HG03378 (cell line): ENCODE results near the gene ANKRD37.

Experiments
- ATAC-seq: cut with Tn5 transposase; IDR thresholded peaks from one replicate; pipeline ENCODE4 v1.9.1; 2021; ENCODE audit warnings: mild to moderate bottlenecking, moderate library complexity; ENCODE audit not compliant: unreplicated experiment

The ANKRD37 gene

GRCh38 chr4:185379326-185380295, 17.0 kb upstream of the ANKRD37 start:
- ATAC-seq = no peak

GRCh38 chr4:185380320-185380719, 16.3 kb upstream of the ANKRD37 start:
- ATAC-seq = no peak

GRCh38 chr4:185381288-185382196, 15.1 kb upstream of the ANKRD37 start:
- ATAC-seq = no peak

GRCh38 chr4:185382754-185383153, 13.9 kb upstream of the ANKRD37 start:
- no peak for ATAC-seq

GRCh38 chr4:185383451-185383850, 13.2 kb upstream of the ANKRD37 start:
- no peak for ATAC-seq

- ATAC-seq = no peak
These were observed 12.6 kb upstream of the ANKRD37 start for GRCh38 chr4:185384061-185384460.

DNA sequence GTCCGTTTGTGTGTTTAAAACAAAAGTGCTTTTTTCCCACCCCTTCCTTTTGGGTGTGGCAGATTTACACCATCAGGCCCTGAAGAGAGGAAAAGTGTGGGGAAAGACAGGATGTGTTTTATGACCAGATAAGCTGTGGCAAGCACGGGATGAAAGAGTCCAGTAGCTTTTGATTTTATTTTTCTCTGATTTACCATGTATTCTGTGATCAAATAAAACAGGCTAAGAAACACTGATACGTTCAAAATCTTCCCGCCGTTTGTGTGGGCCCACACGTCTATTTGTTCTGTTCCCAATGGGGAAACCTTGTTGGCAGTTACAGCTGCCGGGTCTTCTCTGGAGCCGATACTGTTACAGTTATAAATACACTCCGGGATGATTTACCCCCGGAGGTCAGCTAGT, 11.7 kb upstream of the ANKRD37 start:
- no peak for ATAC-seq

DNA sequence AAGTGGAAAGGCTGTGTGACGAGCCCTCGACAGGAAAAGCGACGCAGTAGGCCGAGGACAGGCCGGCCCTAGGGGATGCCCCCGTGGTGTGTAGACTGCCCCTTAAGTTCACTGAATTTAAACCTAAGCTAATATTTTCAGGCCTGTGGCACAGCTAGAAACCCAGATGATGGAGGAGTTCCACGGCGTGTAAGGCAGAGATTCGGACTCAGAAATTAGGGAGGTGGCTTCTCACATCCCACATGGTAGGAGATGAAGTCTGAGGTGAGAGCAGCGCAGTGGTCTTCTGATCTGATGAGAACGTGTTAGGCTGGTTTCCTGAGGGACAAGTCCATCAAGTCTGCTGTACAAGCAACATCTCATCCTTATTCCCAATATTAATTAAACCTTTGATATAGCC, 8.7 kb upstream of the ANKRD37 start:
- no peak for ATAC-seq

GRCh38 chr4:185390941-185391340, 5.7 kb upstream of the ANKRD37 start:
- no peak for ATAC-seq

DNA sequence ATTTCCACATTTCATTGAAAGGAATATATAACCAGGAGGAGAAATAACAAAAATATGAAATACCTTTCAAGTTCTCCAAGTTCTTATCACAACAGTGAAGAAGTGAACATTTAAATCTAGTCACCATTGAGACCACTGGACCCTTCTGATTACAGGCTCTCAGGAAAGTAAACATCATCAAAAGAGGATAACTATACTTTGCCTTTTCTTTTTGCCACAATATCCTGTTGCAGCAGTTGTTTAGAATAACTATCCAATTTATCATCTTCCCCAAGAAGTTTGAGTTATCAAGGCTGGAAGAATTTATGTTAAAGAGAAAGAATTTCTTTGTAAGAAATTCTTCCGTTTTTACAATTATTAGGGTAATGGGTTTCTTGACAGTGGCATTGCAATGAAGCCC, 4.5 kb upstream of the ANKRD37 start:
- no peak for ATAC-seq

DNA sequence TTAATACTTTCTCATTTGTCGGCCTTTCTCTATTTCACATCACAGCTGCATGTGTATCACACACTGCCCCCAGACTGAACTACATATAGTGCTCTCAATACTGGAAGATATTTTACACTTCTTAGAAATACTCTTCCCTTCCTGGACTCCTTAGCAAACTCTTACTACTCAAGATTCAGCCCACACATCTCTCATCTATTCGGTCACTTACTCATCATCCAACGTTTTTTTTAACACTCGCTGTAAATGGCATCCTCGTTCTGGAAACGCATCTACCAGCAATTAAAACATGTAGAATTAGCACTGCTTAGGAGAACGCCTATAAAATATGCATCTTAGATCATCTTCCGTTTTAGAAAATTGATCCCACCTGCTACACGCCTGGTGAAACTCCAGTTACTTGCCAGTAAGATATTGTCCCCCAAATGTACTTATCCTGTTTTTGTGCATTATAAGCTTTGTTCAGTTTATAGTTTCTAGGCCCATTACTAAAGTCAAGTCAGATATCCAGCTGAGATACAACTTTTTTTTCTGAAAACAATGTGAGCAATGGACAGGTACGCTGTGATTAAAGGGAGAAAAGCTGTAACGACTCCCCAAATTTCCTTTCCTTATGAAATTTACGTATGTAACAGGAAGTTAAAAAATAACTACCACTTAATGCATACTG, 1.9 kb upstream of the ANKRD37 start:
- ATAC-seq = no peak

DNA sequence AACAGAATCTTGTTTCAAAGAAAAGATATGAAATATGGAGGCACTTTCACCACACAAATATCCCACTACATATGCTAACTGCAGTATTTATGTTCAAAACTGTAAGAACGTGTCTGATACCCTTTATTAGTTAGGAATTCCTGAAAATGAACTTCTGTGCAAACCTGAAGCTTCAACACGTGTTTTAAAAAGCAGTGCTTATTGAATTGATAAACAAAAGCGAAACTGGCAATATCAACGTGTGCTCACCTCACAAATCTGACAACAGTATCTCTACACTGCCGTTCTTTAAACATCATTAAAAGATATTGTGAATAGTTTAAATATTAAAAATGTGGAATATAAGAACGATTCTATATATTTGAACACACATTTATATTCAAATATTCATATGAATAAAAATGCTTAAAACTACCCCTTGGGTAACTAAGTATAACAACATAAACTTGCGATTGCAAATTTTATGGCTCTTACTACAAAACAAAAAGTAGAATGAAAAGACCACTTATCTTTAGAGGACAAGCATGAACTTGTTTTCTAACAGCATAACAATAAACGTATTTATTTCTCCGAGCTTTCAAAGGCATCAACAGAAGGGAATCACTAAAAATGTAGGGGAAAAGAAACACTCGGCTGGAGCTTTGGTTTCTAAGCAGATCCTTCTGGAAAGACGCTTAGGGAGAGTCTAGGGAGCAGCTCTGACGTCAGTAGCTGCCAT, 1.2 kb upstream of the ANKRD37 start, which contains the start of gene LRP2BP:
LRP2BP (minus strand) TSS at position 687 of the 718 bp plus-strand sequence. CDS start 17,738 bp downstream, outside the sequence.
- no peak for ATAC-seq

- ATAC-seq = peak; percentile 61
These were observed 501 bp upstream of the ANKRD37 start for GRCh38 chr4:185395956-185396723.

GRCh38 chr4:185398618-185399017, 2.0 kb downstream of the ANKRD37 start:
- ATAC-seq = no peak

DNA sequence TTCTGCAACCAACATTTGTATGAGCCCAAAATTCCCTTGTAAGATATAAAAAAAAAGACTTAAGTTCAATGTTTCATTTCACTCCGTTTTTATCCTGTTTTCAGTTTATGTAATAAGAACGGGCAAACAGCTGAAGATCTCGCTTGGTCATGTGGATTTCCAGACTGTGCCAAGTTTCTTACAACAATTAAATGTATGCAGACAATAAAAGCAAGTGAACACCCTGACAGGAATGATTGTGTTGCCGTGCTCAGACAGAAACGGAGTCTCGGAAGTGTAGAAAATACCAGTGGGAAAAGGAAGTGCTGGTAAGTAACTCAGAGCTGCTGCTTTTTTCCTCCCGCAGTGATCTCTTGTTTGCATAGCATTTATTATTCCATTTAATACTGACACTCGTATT, 2.8 kb downstream of the ANKRD37 start:
- no peak for ATAC-seq

- ATAC-seq = no peak
These were observed 7.4 kb downstream of the ANKRD37 start for GRCh38 chr4:185404031-185404430.

DNA sequence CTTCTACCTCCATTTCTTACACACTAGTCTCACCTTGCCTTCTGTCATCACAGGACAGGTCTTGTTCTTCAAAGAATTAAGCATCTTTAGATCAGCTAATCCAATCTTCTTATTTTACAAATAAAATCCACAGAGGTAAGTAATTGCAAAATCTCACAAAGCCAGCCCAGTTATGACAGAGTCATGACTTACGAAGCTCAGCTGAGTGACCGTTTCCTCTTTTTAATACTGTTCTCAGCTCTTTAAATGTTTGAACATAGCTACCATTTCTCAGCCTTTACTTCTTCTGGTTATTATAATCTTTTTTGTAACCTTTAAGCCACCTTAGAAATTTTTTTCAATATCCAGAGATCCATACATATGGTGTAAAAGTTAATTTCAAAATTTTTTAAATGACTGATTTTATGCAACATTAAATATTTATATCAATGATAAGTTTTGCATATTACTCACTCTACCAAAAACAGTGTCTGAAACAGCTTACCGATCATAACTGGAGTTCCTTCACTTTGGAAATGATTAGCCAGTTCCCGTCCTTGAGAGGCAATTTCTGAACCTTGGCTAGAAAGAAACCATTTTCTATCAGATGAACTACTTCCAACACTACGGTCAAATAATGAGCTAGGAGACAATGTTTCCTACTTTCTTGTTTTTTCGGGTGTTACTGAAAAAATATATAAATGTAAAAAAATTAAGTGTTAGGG, 8.8 kb downstream of the ANKRD37 start:
- peak; percentile 64 for ATAC-seq

GRCh38 chr4:185408432-185408831, 11.8 kb downstream of the ANKRD37 start:
- ATAC-seq = no peak

DNA sequence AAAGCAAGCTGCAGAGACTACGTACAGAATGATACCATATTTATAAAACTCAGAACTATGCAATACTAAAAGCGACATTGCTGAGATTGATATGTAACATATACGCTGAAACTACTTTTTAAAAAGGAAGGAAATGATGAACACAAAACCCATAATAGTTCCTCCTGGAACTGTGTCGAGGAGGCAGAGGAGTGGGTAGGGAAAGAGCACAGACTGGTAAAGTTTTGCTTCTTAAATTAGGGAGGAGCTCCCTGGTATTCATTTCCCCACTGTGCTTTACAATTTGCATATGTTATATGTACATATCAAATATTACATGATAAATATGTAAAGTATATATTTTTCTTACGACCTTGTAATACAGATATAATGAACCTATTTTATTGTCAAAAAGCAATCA, 15.2 kb downstream of the ANKRD37 start:
- no peak for ATAC-seq
